IPS-18c (cell line): ENCODE measurements around the gene HOXA10.

ENCODE experiments used
- H3K4me3 ChIP-seq: 2 replicates; pipeline ENCODE4 v1.7.0; 2013; ENCODE audit warnings: low read depth, mild to moderate bottlenecking, low read length, moderate library complexity; ENCODE audit not compliant: insufficient read depth
- H3K9me3 ChIP-seq: one replicate; pipeline ENCODE4 v1.6.1; 2013; ENCODE audit warnings: mild to moderate bottlenecking, low read length, moderate library complexity; ENCODE audit not compliant: control insufficient read depth, insufficient read depth

HOXA10 gene

DNA sequence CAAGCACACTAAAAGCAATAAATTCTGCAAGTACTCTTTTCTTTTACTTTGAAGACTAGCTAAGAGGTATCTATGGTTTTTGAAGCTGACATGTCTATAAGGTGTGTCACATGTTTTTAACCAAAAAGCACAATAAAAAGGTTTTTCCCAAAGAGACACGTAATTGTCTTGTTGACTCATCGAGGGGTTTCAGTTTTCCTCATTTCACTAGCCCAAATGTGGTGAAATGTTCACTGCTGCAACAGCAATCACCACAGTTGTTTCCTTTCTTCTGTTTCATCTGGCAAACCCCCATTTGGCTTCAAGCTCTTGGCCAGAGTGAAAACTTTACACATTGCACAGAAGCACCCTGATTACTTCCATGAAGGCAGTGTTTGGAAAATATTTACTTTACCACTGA, 39.7 kb downstream of the HOXA10 start:
- Histone ChIP-seq H3K9me3 (no peaks in the 10 kb centered on the region), H3K4me3 (no peak overlapping the region)

DNA sequence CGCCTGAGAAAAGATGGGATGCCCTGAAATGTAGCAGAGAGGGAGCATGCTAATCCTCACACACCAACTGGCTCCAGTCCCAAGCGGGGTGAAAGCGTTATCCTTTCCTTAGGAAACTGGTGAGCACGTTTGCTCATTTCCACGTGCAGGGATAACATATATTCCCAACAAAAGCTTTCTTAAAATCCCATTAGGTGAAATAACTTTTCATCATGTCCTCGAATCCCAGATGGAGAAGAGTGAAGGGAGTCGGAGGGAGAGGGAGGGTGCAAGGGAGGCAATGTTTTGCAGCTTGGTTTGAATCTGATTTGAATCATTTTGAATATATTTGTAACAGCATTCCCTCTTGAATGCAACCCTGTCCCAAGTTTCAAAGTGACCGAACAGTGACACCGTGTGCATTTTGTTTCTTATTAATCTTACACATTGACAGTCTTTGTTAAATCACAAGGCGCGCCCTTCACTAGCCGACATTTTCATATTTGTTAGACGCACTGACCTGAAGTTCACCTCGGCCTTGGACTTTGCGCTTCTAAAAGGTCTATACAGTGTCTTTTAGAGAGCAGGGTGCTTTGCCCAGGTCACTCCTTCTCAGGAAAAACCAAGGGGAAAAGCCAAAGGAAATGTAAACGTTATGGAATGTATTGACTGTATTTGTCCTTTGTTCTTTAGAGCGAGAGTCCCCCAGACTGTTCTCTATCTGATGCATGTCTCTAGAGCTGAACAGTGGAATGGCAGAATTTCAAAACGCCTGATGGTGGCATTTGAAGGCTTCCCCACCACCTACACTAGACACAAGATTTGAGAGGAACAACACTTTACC, 40.5 kb downstream of the HOXA10 start:
- Histone ChIP-seq H3K9me3 (no peaks in the 10 kb centered on the region), H3K4me3 (no peak overlapping the region)

DNA sequence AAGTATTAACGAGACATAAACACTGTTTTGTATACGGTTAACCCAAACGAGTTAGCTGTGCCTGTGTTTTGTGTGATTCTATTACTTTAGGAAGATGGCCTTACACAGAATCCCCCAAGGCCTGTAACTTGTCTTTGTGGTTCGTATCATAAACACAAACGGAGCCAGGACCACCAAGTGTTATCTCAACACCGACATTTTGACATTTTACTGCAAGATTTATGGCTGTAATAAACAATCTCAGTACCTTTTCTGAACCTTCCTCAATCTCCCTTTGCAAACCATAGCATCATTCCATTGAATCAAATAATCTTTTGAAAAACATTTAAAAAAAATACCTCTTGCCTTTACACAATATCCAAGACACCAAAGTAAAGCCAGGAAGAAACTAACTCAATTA, 41.1 kb downstream of the HOXA10 start:
- no peaks in the 10 kb centered on the region for H3K9me3 ChIP-seq
- no peak overlapping the region for H3K4me3 ChIP-seq

DNA sequence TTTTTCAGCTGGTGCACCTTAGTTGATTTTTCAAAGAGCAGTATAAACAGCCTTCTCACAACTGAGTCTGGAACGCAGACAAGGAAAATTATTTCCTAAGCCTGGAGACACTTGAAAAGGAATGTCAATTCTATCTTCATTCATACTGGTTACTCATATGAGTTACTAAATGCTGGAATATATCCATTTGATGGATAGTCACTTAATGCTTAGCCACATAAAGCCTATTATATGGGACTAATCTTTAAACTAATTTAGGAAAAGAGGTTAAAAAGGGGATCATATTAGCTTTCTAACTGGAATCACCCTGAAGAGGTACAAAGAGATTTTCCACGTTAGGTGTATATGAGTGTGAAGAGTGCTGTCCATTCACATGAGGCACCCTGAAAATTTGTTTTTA, 41.9 kb downstream of the HOXA10 start:
- Histone ChIP-seq H3K4me3 (no peak overlapping the region), H3K9me3 (no peaks in the 10 kb centered on the region)

DNA sequence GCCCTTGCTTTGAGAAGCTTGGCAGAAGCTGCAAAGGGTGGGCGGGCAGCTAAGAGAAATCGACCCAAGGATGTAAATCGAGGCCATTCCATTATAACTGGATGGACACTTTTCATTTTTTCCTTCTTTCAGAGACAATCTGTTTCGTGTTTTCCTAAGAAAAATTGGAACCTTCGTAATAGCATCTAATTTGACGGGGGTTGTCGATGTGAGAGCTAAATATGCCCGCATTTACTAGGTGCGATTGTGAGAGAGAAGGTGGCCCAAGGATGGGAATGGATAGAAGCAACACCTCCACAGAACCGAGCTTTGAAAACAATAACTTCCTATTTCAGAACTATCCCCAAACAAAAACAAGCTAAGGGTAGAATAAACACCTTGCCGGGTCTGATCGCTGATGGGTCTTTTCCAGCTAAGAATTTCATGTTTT, 42.7 kb downstream of the HOXA10 start:
- Histone ChIP-seq H3K9me3 (no peaks in the 10 kb centered on the region), H3K4me3 (no peak overlapping the region)

DNA sequence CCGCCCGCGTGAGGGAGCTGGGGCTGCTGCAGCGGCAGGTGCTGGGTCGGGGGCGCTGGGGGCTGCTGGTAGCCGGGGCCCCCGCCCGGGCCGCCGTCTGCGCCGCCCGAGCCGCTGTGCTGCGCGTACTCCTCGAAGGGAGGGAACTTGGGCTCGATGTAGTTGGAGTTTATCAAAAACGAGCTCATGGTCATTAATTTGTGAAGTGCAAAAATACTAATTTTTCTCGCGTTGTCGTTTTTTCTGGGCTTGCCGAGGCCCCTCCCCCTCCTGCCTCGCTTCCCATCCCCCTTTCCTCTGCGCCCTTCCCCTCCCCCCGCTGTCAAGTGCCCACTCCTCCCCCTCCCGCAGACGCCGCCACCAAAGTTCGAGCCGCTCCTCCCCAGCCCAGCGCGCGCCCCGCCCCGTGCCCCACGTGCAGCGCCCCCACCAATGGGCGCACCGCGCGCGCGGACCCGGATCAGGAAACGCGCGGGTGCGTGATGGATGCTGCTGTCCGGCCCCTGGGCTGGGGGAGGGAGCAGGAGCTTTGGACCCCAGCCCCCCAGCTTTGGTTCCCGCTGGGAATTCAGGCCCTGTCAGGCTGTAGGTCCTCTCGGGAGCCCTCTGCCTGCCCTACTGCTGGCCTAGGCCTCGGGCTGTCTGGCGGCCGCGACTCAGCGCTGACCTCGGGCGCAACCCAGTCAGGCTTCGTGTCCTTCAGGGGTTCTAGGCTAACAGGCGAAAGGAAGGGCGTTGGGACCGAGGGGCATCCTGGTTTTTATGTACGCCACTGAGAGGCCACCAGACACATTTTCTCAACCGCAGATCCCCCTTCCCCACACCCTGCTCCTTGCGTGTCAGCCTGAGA, 43.4 kb downstream of the HOXA10 start, which contains the start of gene HOXA4:
Gene HOXA4 (minus strand): TSS at position 218 of the 850 bp plus-strand sequence. CDS start 24 bp downstream, at position 194.
- peak within 1 kb of the TSS; percentile 57 for H3K4me3 ChIP-seq
- no peaks in the 10 kb centered on the region for H3K9me3 ChIP-seq

DNA sequence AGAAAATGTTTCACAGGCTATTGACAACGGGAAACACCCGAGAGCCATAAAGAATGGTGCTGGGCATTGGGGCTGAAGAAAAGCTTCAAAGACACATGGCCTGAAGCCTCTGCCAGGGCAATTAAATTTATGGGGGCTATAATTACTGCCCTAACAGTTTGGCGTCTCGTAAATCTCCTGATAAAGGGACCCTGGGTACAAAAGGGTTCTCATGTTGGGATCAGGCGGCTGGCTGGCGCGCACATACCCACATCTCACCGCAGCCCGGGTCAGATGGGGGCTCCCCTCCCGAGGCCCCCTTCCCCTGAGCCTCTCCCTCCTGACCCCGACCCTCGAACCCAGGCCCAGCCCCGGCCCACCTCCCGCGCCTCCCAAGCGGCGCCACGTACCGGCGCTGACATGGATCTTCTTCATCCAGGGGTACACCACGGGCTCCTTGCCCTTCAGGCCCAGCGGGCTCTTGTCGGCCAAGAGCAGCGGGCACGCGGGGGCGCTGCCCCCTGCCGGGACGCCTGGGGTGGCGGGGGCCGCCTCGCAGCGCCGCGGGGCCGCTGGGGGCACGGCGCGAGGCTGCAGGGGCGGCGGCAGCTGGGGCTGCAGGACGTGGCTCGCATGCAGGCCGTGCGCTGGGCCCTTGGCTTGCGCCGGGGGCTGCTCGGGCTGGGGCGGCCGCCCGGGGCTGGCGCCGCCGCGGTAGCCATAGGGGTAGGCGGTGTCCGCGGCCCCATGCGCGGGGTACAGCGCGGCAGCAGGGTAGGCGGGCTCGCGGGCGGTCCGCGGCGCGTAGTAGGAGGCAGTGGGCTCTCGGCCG, 44.2 kb downstream of the HOXA10 start:
- H3K4me3 ChIP-seq = peak overlapping the region; percentile 57; the same call in 1 of the 2 replicates

DNA sequence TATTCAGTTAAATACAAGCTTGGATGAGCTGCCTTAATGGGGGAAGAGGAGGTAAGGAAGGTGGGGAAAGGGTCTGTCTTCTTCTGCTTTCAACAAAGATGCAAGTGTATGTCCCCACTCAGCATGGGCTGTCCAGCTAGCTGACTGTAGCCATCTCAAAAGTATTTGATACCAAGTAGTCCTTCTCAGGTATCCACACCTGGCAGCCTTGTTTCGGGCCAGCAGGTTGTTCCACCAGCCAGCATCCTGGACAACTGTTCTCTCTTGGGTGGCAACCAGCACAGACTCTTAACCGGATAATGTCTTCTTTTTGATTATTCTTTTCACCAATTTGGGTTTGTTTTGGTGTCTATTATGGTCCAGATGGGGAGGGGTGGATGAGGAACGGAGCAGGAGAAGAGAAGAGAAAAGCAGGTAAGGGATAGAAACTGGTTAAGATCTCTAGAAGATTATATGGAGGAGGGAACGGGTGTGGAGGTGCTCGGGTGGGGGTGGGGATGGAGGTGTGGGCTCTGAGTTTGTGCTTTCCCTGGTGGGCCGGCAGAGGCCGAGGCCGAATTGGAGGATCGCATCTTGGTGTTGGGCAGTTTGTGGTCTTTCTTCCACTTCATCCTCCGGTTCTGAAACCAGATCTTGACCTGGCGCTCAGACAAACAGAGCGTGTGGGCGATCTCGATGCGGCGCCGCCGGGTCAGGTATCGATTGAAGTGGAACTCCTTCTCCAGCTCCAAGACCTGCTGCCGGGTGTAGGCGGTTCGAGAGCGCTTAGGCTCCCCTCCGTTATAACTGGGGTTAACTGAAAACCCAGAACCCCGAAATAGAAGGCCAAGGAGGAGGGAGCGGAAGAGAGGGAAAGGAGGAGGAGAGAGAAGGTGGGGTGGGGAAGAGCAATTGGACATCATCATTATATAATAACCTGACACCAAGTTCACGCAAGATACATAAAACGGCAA, 45.1 kb downstream of the HOXA10 start:
- H3K9me3 ChIP-seq = peaks cover 2% of the 10 kb centered on the region
- H3K4me3 ChIP-seq = no peak overlapping the region

More for the DNA sequence above, 44.2 kb downstream of the HOXA10 start:
- peaks cover 2% of the 10 kb centered on the region for H3K9me3 ChIP-seq

DNA sequence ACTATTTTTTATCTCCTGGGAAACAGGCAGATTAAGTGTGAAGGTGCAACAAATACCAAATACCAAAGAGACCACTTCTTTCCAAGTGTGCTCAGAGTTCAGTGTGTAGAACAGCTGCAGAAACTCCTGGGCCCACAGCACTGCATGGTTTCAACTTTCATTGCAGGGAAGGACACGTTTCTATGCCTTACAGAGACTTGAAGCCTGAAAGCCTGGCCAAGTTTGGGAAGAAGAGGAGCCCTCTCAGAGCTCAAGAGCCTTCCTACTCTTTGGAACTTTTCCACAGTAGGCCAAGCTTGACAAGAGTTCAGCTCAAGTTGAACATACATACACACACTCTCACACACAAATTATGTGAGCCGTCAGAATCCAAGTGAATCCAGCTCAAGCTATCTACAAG, 46.1 kb downstream of the HOXA10 start:
- H3K4me3 ChIP-seq = no peak overlapping the region
- peaks cover 2% of the 10 kb centered on the region for H3K9me3 ChIP-seq

DNA sequence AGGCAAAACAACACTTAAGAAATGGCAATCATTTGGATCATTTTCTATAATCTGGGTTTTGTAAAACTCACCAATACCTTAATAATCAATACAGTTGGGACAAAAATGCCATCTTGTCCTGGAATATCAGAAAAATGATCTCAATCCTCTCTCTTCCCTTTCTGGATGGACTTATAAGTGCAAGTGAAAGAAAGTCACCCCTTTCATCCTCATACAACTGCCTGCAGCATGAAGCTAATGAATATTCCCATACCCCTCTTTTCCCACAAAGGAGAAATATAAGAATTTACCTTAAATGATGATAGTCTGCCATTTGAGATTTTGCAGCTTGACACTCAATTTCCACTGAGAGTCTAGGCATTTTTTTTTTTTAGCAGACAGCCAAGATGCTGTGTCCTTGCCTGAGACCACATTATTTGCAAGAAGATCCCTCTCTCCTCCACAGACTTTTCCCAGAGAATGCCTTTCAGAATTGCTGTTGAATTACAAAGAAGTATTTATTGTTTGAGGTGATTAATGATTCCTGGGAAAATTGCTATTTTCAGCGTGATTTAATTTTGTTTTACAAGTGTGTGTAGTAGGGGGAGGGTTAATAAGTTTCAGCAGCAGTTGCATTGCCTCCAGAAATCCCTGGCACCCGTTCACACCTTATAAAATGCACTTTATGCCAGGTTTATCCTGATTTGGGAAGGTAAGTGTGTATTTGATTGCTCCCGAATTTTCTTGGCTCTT, 47.4 kb downstream of the HOXA10 start:
- H3K4me3 ChIP-seq = no peak overlapping the region

DNA sequence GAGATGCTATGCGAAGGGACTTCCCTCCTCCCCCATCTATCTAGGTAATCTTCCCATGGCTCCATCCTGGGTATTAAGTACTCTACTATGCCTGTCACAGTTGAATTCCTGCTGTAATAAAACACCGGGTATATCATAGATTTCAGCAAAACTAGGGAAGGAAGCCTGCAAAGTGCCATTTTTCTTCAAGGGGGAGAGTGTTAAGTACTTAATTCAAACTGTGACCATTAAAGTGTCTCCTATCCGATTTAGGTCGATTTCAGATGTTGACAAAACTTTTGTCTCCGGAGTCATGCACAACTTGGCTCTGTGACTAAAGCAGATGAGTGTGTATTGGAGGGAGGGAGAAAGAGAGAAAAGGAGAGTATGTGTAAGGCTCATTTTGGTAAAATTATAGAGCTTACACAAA, 48.1 kb downstream of the HOXA10 start:
- peaks cover 2% of the 10 kb centered on the region for H3K9me3 ChIP-seq
- no peak overlapping the region for H3K4me3 ChIP-seq

More for the DNA sequence above, 47.4 kb downstream of the HOXA10 start:
- H3K9me3 ChIP-seq = peaks cover 2% of the 10 kb centered on the region

DNA sequence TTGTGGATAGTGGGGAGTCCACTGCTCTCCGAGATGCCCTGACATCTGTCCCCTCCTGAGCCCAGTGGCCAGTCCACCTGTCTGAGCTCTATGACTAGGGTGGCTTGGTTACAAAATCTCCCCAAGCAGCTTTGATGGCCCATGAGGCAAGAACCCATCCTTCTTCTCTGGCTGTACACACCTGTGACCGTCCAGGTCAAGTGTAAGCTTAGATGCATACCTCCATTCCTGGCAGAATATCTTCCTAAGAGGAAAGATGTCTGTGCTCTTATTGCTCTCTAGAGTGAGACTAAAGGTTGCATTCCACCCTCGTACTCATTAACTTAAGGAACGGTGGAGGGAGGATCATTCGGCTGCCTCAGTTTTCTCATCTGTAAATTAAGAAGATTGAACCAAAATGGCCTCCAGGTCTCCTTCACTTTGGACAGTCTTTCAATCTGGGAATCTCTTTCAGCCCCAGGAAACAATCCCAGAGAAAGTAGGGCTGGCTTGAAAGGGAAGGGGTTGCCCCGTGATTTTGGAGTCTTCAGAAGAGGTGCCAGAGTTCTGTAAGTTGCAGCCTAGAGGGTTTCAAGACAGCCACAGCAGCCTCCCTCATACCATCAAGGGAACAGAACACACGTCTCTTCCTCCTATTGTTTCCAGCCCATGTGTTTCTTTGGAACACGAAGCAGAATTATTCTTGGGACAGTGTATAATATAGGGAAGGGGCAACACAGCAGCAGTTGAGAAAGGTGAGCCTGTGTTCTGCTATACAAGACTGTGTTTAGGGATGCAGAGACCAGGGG, 49.0 kb downstream of the HOXA10 start:
- H3K4me3 ChIP-seq = no peak overlapping the region
- H3K9me3 ChIP-seq = peaks cover 2% of the 10 kb centered on the region

DNA sequence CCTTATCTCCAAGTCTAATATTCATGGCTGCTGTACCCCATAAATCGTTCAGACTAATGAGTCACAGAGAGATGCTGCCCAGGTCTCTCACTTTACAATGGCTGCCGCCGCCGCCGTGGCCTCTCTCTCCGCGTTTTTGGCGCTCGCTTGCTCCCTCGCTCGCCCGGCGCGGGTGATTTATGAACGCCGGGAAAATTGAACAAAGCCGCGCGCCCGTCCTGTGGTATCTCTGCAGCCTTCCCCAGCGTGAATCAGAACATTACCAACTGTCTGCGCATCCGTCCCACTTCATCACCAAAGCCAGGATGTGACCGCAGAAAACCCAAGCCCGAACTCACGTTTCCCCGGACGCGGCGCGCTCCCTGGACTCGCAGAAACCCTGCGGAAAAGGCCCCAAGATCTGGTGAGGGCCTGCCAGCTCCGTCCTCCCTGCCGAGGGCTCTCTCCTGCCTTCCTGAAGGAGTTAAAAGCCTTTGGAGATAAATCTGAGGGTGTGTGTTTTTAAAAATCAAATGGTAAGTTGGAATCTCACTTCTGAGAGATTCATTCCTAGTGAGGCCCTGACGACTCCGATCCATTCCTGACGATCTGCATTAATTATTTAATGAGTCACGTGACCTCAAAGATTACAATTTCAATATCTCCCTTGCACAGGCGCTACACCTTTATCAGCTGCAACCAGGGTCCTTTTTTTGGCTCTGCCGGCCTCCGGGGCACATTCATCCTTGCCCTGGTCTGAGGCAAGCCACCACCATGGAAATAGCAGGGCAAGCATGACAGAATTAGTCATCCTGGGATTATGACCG, 49.8 kb downstream of the HOXA10 start:
- Histone ChIP-seq H3K4me3 (no peak overlapping the region; the same call in 1 of the 2 replicates), H3K9me3 (peaks cover 2% of the 10 kb centered on the region)

DNA sequence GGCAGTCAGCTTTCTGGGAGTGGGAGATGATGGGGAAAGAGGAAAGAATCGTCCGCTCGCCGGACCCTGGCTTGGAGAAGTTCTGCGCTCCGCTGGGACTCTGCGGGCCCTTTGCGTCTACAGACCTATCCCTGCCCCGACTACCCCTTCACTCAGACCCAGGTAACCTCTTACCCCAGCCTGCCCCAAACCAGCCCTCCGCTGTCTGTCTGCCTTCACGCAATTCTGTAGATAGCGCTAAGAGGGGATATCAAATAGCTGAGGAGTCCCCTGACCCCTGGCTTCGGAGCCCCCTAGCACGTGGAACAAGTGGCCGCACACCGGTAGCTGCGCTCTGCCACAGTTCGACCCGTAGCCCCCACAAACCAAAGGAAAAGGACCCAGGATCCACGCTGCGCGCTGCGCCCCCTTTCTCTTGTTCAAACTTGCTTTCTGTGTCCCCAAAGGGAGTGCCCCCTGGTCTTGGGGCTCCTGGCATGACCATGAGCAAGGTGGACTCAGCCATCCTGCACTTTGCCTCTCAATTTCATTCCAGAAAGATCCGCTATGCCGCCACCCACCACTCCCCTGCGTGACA, 50.6 kb downstream of the HOXA10 start:
- H3K9me3 ChIP-seq = peaks cover 2% of the 10 kb centered on the region
- no peak overlapping the region for H3K4me3 ChIP-seq
